GM10266 (cell line): ENCODE results near the gene TMEM74B.

Source experiments
- DNase-seq: peaks from one replicate; pipeline ENCODE4 v3.0.0; 2012; ENCODE audit errors: extremely low spot score
- CTCF ChIP-seq: IDR thresholded peaks from 2 replicates; pipeline ENCODE4 v1.5.1; 2012; ENCODE audit warnings: mild to moderate bottlenecking, low read depth; ENCODE audit not compliant: control insufficient read depth, insufficient read depth; ENCODE audit errors: missing control alignments

Gene TMEM74B

GRCh38 chr20:1134355-1134754, 50.4 kb downstream of the TMEM74B start:
- TF ChIP-seq CTCF = no peak
- DNase-seq = no peak

GRCh38 chr20:1131354-1131753, 53.4 kb downstream of the TMEM74B start:
- TF ChIP-seq CTCF = no peak
- no peak for DNase-seq

GRCh38 chr20:1130847-1131246, 53.9 kb downstream of the TMEM74B start:
- no peak for TF ChIP-seq CTCF
- no peak for DNase-seq
